IMR-90 (cell line): ENCODE data around the gene SLC52A1. TPM values are rescaled to one million over a fixed set of nuclear protein-coding genes. Genes with fewer than 3 reads are reported as not detected.

Source experiments
- ATAC-seq: fragments of 200-7000 bp; cut with Tn5 transposase; 2 replicates; pipeline ENCODE4 v1.9.1; 2020; ENCODE audit warnings: low read depth, mild to moderate bottlenecking, moderate library complexity
- BruUV-seq: library from RNA; stranded (reverse); fragments of 400-500 nt; replicated peaks from 2 replicates; lab custom pipeline; 2021; lab: Mats Ljungman, UMichigan
- CTCF ChIA-PET: fragments of 300-600 bp; formaldehyde crosslinking; extraction: SDS; loops from one replicate; lab custom pipeline; 2021; ENCODE audit warnings: antibody characterized with exemption; lab: Yijun Ruan, JAX
- POLR2A ChIA-PET: fragments of 300-600 bp; sonication (Branson Sonifier 250); formaldehyde crosslinking; loops from one replicate; lab custom pipeline; 2022; ENCODE audit warnings: antibody characterized with exemption; ENCODE audit not compliant: unreplicated experiment; lab: Charles Lee
- DNase-seq: peaks from one replicate; pipeline ENCODE4 v3.0.0; 2013
- H2AFZ ChIP-seq: replicated peaks from 2 replicates; pipeline ENCODE3; 2013; ENCODE audit warnings: low read length, mild to moderate bottlenecking; ENCODE audit not compliant: poor library complexity
- H2AK5ac ChIP-seq: 2 replicates; pipeline ENCODE4 v1.6.1; 2013; ENCODE audit warnings: low read depth, low read length, inconsistent platforms
- H2AK9ac ChIP-seq: replicated peaks from 2 replicates; pipeline ENCODE3; 2013; ENCODE audit warnings: mild to moderate bottlenecking, low read depth, low read length, moderate library complexity; ENCODE audit not compliant: poor library complexity
- H2BK120ac ChIP-seq: 2 replicates; pipeline ENCODE4 v1.6.1; 2013; ENCODE audit warnings: low read depth, low read length, inconsistent platforms
- H2BK15ac ChIP-seq: 3 replicates; pipeline ENCODE4 v1.6.1; 2013; ENCODE audit warnings: low read depth, low read length, inconsistent platforms
- H2BK20ac ChIP-seq: 2 replicates; pipeline ENCODE4 v1.6.1; 2013; ENCODE audit warnings: low read depth, mild to moderate bottlenecking, inconsistent platforms, low read length, moderate library complexity
- H2BK5ac ChIP-seq: 2 replicates; pipeline ENCODE4 v1.6.1; 2013; ENCODE audit warnings: mild to moderate bottlenecking, low read depth, low read length, inconsistent platforms; ENCODE audit not compliant: poor library complexity, severe bottlenecking
- H3K14ac ChIP-seq: replicated peaks from 2 replicates; pipeline ENCODE4 v1.6.1; 2013; ENCODE audit warnings: low read depth, low read length, inconsistent platforms
- H3K18ac ChIP-seq: 2 replicates; pipeline ENCODE4 v1.6.1; 2013; ENCODE audit warnings: low read depth, low read length, control low read depth
- H3K23ac ChIP-seq: 2 replicates; pipeline ENCODE4 v1.6.1; 2013; ENCODE audit warnings: low read depth, low read length, inconsistent platforms
- H3K27ac ChIP-seq: 2 replicates; pipeline ENCODE4 v1.5.1; 2013; ENCODE audit warnings: mild to moderate bottlenecking, control low read depth, low read length; ENCODE audit not compliant: insufficient read depth
- H3K27me3 ChIP-seq: 2 replicates; pipeline ENCODE4 v1.6.1; 2013; ENCODE audit warnings: low read length; ENCODE audit not compliant: control insufficient read depth, insufficient read depth
- H3K36me3 ChIP-seq: 2 replicates; pipeline ENCODE4 v1.6.1; 2013; ENCODE audit warnings: low read length, mixed read lengths; ENCODE audit not compliant: control insufficient read depth, insufficient read depth
- H3K4ac ChIP-seq: 2 replicates; pipeline ENCODE4 v1.6.1; 2013; ENCODE audit warnings: low read depth, low read length, inconsistent platforms
- H3K4me1 ChIP-seq: 2 replicates; pipeline ENCODE4 v1.6.1; 2013; ENCODE audit warnings: low read length, mixed read lengths; ENCODE audit not compliant: control insufficient read depth, insufficient read depth
- H3K4me2 ChIP-seq: 2 replicates; pipeline ENCODE4 v1.6.1; 2013; ENCODE audit warnings: low read depth, mild to moderate bottlenecking, control low read depth, low read length, moderate library complexity
- H3K4me3 ChIP-seq: 2 replicates; pipeline ENCODE4 v1.5.1; 2013; ENCODE audit warnings: low read depth, mild to moderate bottlenecking, control low read depth, low read length, moderate library complexity; ENCODE audit not compliant: insufficient read depth
- H3K56ac ChIP-seq: 2 replicates; pipeline ENCODE4 v1.6.1; 2013; ENCODE audit warnings: low read length, inconsistent platforms; ENCODE audit not compliant: insufficient read depth; ENCODE audit errors: extremely low read depth
- H3K79me1 ChIP-seq, 2 experiments: 2 replicates each; pipeline ENCODE4 v1.6.1; 2013; ENCODE audit warnings: low read length in 2 of 2, inconsistent platforms in 1 of 2, low read depth in 1 of 2
- H3K9ac ChIP-seq: 2 replicates; pipeline ENCODE4 v1.6.1; 2013; ENCODE audit warnings: low read depth, low read length, control low read depth
- H3K9me1 ChIP-seq: 2 replicates; pipeline ENCODE4 v1.6.1; 2013; ENCODE audit warnings: low read length, inconsistent platforms; ENCODE audit not compliant: insufficient read depth
- H3K9me3 ChIP-seq: 2 replicates; pipeline ENCODE4 v1.6.1; 2013; ENCODE audit warnings: low read length; ENCODE audit not compliant: control insufficient read depth, insufficient read depth
- H4K20me1 ChIP-seq: 2 replicates; pipeline ENCODE4 v1.6.1; 2013; ENCODE audit warnings: low read length, inconsistent platforms; ENCODE audit not compliant: insufficient read depth
- H4K5ac ChIP-seq: 2 replicates; pipeline ENCODE4 v1.6.1; 2013; ENCODE audit warnings: mild to moderate bottlenecking, low read depth, low read length, control low read depth
- H4K8ac ChIP-seq, 2 experiments: 2 replicates each; pipeline ENCODE4 v1.6.1; 2013; ENCODE audit warnings: low read depth in 2 of 2, low read length in 2 of 2, control low read depth in 1 of 2, inconsistent platforms in 1 of 2
- H4K91ac ChIP-seq: 2 replicates; pipeline ENCODE4 v1.6.1; 2013; ENCODE audit warnings: low read depth, low read length, inconsistent platforms; ENCODE audit not compliant: insufficient read depth
- CEBPB ChIP-seq: IDR thresholded peaks from 2 replicates; pipeline ENCODE4 v1.6.1; 2012; ENCODE audit warnings: low read depth, low read length, improper control_type of control experiment
- ELK1 ChIP-seq: fragments of 150-350 bp; IDR thresholded peaks from 2 replicates; pipeline ENCODE4 v1.6.1; 2016; ENCODE audit warnings: low read depth, mild to moderate bottlenecking, low read length, moderate library complexity, borderline replicate concordance
- MAZ ChIP-seq: IDR thresholded peaks from 2 replicates; pipeline ENCODE4 v1.6.1; 2012; ENCODE audit warnings: low read depth, mild to moderate bottlenecking, low read length, improper control_type of control experiment, moderate library complexity, borderline replicate concordance
- WGBS, 2 experiments: methylation state at CpG; one replicate each; pipeline versions ENCODE4 v1.1.5 to v1.1.7; 2013; ENCODE audit warnings: missing lambda C conversion rate in 2 of 2; ENCODE audit not compliant: insufficient read length in 1 of 2; ENCODE audit errors: extremely low coverage in 2 of 2; 5-methylcytosine and 5-hydroxymethylcytosine counted together
- dilution Hi-C: fragments of 300-500 bp; cut with HindIII; formaldehyde crosslinking; loops from one replicate; pipeline ENCODE4 v1.14.3; 2018; ENCODE audit warnings: low sequenced_read_pairs; ENCODE audit not compliant: unreplicated experiment
- in situ Hi-C: fragments of 300-500 bp; cut with MboI; formaldehyde crosslinking; loops from 3 replicates; pipeline ENCODE4 v1.14.3; 2019; ENCODE audit warnings: low sequenced_read_pairs, inconsistent platforms, mixed read lengths
- intact Hi-C: fragments of 100-400 bp; cut with micrococcal nuclease; formaldehyde crosslinking; loops from 2 replicates; pipeline ENCODE4 v1.10.0; 2022
- polyA plus RNA-seq, 3 experiments: library from polyadenylated mRNA; depleted of rRNA; stranded (reverse); fragments of >200 nt; gene quantifications; 2 replicates each; pipeline ENCODE4 v1.2.3, GENCODE V29; 2012; ENCODE audit warnings: low replicate concordance in 1 of 3
- total RNA-seq: library from RNA; depleted of rRNA; stranded (reverse); fragments of >200 nt; gene quantifications from 2 replicates; pipeline ENCODE4 v1.2.3, GENCODE V29; 2012

The SLC52A1 gene
- total and polyA plus RNA-seq, 2 of the 4 experiments (the other 2 are of a cell fraction): not detected

- Histone ChIP-seq H2BK5ac (no peak overlapping the region), H4K91ac (no peak overlapping the region), H3K9ac (no peak overlapping the region), H3K9me1 (peaks cover 4% of the 10 kb centered on the region), H3K4me2 (no peak overlapping the region), H3K14ac (no peak overlapping the region), H2BK15ac (no peak overlapping the region), H3K23ac (no peak overlapping the region), H4K8ac (no peak overlapping the region), H2BK20ac (no peak overlapping the region), H3K4ac (no peak overlapping the region), H2AK9ac (no peak overlapping the region), H3K27ac (no peak overlapping the region), H4K20me1 (peaks cover 9% of the 10 kb centered on the region; the same call in 1 of the 2 replicates), H3K36me3 (peaks cover 40% of the 10 kb centered on the region), H3K56ac (no peak overlapping the region), H2BK120ac (no peak overlapping the region), H3K4me3 (no peak overlapping the region), H3K27me3 (no peaks in the 10 kb centered on the region), H3K4me1 (no peaks in the 10 kb centered on the region), H2AFZ (no peak overlapping the region), H4K5ac (no peak overlapping the region), H3K79me1 (no peaks in the 10 kb centered on the region), H3K9me3 (no peaks in the 10 kb centered on the region), H3K18ac (no peak overlapping the region), H2AK5ac (no peak overlapping the region)
- DNase-seq (no peak), ATAC-seq (no peak)
- no TSS peak for BruUV-seq
- in situ Hi-C loops: no loop called here
- WGBS, 2 experiments: no CpG with 5 or more reads among the region's 4 CpGs
- CTCF ChIA-PET: no interaction called here
- intact Hi-C loops: no loop called here
- dilution Hi-C loops: no loop called here
- TF ChIP-seq CEBPB (no peak), MAZ (no peak), ELK1 (no peak)
- POLR2A ChIA-PET: no interaction called here
These were observed 10.6 kb downstream of the SLC52A1 start for GRCh38 chr17:5024604-5025003.
